Neutrophil (primary cell): ENCODE data around the gene DNAAF5.

Source experiments
- H3K27ac ChIP-seq: fragments of 200-600 bp; sonication (generic); 2 replicates; pipeline ENCODE4 v1.5.1; 2016; ENCODE audit warnings: mild to moderate bottlenecking, moderate library complexity
- H3K27me3 ChIP-seq: fragments of 200-600 bp; sonication (generic); 2 replicates; pipeline ENCODE4 v1.6.0; 2016; ENCODE audit warnings: mild to moderate bottlenecking
- H3K36me3 ChIP-seq: fragments of 200-600 bp; sonication (generic); 2 replicates; pipeline ENCODE4 v1.5.1; 2017
- H3K4me1 ChIP-seq, 2 experiments: fragments of 200-600 bp in 1 of 2; sonication (generic) in 1 of 2; 1 replicate in 1 of 2; 2 replicates in 1 of 2; pipeline versions ENCODE4 v1.5.1 to v1.6.1; 2013 to 2016; ENCODE audit warnings: low read depth in 1 of 2, low read length in 1 of 2, mild to moderate bottlenecking in 1 of 2, moderate library complexity in 1 of 2; ENCODE audit not compliant: control insufficient read depth in 1 of 2, insufficient read depth in 1 of 2
- H3K4me3 ChIP-seq, 2 experiments: fragments of 200-600 bp in 1 of 2; sonication (generic) in 1 of 2; 1 replicate in 1 of 2; 2 replicates in 1 of 2; pipeline ENCODE4 v1.5.1; 2013 to 2016; ENCODE audit warnings: low read depth in 1 of 2, low read length in 1 of 2, mild to moderate bottlenecking in 1 of 2, moderate library complexity in 1 of 2
- H3K9me3 ChIP-seq: fragments of 200-600 bp; sonication (generic); 2 replicates; pipeline ENCODE4 v1.5.1; 2016
- CTCF ChIP-seq: fragments of 200-600 bp; sonication (generic); IDR thresholded peaks from 2 replicates; pipeline ENCODE4 v1.5.1; 2016; ENCODE audit warnings: antibody characterized with exemption

Gene DNAAF5

GRCh38 chr7:701086-701671 is 25.3 kb upstream of the DNAAF5 start:
- no peaks in the 10 kb centered on the region for H3K9me3 ChIP-seq
- no peaks in the 10 kb centered on the region for H3K27me3 ChIP-seq
- H3K4me3 ChIP-seq: no peak overlapping the region
- no peak overlapping the region for H3K27ac ChIP-seq
- no peaks in the 10 kb centered on the region for H3K4me1 ChIP-seq
- TF ChIP-seq CTCF: no peak
- no peaks in the 10 kb centered on the region for H3K36me3 ChIP-seq

- Histone ChIP-seq H3K36me3 (no peaks in the 10 kb centered on the region), H3K27me3 (no peaks in the 10 kb centered on the region), H3K9me3 (no peaks in the 10 kb centered on the region), H3K27ac (no peak overlapping the region), H3K4me1 (no peaks in the 10 kb centered on the region), H3K4me3 (no peak overlapping the region)
- TF ChIP-seq CTCF: no peak
Observed at GRCh38 chr7:703049-703448, 23.4 kb upstream of the DNAAF5 start.

GRCh38 chr7:706721-707120 is 19.8 kb upstream of the DNAAF5 start:
- no peak for TF ChIP-seq CTCF
- Histone ChIP-seq H3K9me3 (no peaks in the 10 kb centered on the region), H3K27me3 (peaks cover 12% of the 10 kb centered on the region), H3K4me1 (no peaks in the 10 kb centered on the region), H3K36me3 (no peaks in the 10 kb centered on the region), H3K4me3 (no peak overlapping the region), H3K27ac (no peak overlapping the region)

GRCh38 chr7:707296-708000 is 19.1 kb upstream of the DNAAF5 start:
- H3K27me3 ChIP-seq: peaks cover 18% of the 10 kb centered on the region
- H3K27ac ChIP-seq: no peak overlapping the region
- H3K9me3 ChIP-seq: no peaks in the 10 kb centered on the region
- no peaks in the 10 kb centered on the region for H3K4me1 ChIP-seq
- no peak for TF ChIP-seq CTCF
- no peaks in the 10 kb centered on the region for H3K36me3 ChIP-seq
- H3K4me3 ChIP-seq: no peak overlapping the region

- Histone ChIP-seq H3K27ac (no peak overlapping the region), H3K27me3 (peaks cover 42% of the 10 kb centered on the region), H3K9me3 (no peaks in the 10 kb centered on the region), H3K4me1 (no peaks in the 10 kb centered on the region), H3K36me3 (no peaks in the 10 kb centered on the region), H3K4me3 (no peak overlapping the region)
- no peak for TF ChIP-seq CTCF
Observed at GRCh38 chr7:710161-710560, 16.3 kb upstream of the DNAAF5 start.
